ENCODE results near the gene HSPG2. TPM values are rescaled to one million over a fixed set of nuclear protein-coding genes. Genes with fewer than 3 reads are reported as not detected.

HSPG2 gene
- total and polyA plus RNA-seq, 9 of the 15 experiments (the other 6 are each of a cell fraction or from before 2014, with no cell fraction given): 0.14 to 160 (median 15.7) TPM

DNA sequence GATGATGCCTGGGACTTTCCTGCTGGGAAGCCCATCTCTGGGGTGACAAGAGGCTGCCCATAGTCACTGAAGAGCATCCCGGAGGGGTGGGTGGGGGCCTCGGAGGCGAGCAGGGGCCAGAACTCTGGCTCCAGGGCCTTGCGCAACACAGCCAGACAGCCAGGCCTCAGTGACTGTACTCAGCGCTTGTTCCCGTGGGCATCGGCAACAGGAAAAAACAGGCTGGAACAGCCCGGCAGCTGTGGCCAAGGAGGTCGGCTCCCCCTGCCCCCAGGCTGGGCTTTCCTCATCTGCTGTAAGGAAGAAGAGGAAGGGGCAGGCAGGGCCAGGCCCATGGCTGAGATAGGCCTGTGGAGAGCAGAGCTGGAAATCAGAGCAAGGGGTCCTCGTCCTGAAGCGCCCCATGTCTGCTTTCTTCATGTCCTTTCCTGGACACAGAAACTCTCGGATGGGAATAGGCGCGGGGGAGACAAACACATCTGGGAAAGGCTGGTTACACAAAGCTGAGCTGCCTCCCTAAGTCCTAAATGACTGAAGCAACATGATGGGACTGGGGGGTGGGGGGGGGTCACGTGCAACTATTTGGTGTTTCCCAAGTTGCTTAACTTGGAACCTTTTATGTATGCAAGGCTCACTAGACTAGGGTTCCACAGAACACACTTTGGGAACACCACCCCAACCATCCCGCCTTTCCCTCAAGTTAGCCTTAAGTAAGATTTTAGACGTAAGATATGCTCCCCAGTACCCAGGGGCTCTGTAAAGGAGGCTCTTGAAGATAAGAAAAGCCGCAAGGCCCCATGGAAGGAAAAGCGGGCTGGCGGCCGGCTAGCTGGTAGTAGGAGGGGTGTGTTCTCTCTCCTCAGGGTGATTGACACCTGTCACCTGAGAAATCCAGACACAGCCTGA lies 30.7 kb downstream of the HSPG2 start (continued):
- TF ChIP-seq, protein P1, sequence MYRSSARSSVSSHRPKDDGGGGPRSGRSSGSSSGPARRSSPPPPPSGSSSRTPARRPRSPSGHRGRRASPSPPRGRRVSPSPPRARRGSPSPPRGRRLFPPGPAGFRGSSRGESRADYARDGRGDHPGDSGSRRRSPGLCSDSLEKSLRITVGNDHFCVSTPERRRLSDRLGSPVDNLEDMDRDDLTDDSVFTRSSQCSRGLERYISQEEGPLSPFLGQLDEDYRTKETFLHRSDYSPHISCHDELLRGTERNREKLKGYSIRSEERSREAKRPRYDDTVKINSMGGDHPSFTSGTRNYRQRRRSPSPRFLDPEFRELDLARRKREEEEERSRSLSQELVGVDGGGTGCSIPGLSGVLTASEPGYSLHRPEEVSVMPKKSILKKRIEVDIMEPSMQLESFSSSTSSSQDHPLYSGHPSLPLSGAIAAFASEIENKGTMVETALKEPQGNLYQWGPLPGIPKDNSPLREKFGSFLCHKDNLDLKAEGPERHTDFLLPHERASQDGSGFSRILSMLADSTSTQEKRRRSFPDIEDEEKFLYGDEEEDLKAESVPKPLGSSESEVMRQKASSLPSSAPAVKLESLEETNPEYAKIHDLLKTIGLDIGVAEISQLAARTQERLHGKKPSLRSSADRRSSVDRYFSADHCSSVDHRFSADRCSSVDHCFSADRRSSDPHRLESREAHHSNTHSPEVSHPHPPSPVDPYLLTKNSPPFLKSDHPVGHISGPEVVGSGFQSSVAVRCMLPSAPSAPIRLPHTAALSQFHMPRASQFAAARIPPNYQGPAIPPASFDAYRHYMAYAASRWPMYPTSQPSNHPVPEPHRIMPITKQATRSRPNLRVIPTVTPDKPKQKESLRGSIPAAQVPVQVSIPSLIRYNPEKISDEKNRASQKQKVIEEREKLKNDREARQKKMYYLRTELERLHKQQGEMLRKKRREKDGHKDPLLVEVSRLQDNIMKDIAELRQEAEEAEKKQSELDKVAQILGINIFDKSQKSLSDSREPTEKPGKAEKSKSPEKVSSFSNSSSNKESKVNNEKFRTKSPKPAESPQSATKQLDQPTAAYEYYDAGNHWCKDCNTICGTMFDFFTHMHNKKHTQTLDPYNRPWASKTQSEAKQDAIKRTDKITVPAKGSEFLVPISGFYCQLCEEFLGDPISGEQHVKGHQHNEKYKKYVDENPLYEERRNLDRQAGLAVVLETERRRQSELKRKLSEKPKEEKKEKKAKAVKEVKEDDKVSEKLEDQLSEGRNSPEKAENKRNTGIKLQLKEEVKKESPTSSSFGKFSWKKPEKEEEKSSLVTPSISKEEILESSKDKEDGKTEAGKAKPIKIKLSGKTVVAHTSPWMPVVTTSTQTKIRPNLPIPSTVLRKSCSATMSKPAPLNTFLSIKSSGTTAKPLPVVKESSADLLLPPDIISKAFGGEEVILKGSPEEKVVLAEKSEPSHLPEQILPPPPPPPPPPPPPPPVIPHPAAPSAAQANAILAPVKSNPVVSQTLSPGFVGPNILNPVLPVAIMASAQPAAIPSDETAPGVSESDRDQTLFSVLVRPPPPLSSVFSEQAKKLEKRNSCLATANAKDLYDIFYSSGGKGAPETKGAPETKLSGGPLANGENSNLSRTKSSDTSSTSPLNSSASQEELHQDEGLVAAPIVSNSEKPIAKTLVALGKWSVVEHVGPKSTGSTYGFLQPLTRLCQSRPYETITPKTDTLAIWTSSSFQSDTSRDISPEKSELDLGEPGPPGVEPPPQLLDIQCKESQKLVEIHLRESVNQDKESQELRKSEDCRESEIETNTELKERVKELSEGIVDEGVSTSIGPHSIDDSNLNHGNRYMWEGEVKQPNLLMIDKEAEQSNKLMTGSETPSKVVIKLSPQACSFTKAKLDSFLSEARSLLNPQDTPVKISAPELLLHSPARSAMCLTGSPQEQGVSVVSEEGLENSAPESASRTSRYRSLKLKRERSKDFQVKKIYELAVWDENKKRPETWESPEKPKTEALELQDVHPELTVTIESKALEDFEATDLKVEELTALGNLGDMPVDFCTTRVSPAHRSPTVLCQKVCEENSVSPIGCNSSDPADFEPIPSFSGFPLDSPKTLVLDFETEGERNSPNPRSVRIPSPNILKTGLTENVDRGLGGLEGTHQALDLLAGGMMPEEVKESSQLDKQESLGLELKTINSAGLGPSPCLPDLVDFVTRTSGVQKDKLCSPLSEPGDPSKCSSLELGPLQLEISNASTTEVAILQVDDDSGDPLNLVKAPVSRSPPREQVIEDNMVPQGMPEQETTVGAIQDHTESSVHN (IDR thresholded peaks at IDR 0.05; ENCODE audit: borderline replicate concordance in 1 of 2, low read depth in 1 of 2): no peak
- TF ChIP-seq TCFL5 (CRISPR knock-in tag; conservative IDR thresholded peaks at IDR 0.05) (no peak), ZNF253 (CRISPR knock-in tag; conservative IDR thresholded peaks at IDR 0.05) (no peak), ZNF41 (CRISPR knock-in tag; conservative IDR thresholded peaks at IDR 0.05) (0 out of 2 replicates have a peak, but pooled peaks have one; percentile 46), ZNF217 (CRISPR knock-in tag; IDR thresholded peaks at IDR 0.05) (no peak), SMARCE1 (IDR thresholded peaks at IDR 0.05) (peak; percentile 90), SNRNP70 (optimal IDR thresholded peaks at IDR 0.05; ENCODE audit: low read depth, low read length) (no peak), FOXK2 (conservative IDR thresholded peaks at IDR 0.05 in 1 of 2, IDR thresholded peaks at IDR 0.05 in 1 of 2; ENCODE audit: low read depth in 2 of 2) (0 out of 4 replicates have a peak, but pooled peaks have one; percentile 16 to 44), CREBBP (IDR thresholded peaks at IDR 0.05; ENCODE audit: low read depth, low read length) (no peak), PHB2 (IDR thresholded peaks at IDR 0.05; ENCODE audit: low read depth) (no peak)
- TF ChIP-seq, protein P2, sequence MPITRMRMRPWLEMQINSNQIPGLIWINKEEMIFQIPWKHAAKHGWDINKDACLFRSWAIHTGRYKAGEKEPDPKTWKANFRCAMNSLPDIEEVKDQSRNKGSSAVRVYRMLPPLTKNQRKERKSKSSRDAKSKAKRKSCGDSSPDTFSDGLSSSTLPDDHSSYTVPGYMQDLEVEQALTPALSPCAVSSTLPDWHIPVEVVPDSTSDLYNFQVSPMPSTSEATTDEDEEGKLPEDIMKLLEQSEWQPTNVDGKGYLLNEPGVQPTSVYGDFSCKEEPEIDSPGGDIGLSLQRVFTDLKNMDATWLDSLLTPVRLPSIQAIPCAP (CRISPR knock-in tag; IDR thresholded peaks at IDR 0.05; ENCODE audit: borderline replicate concordance): no peak
- TF ChIP-seq, protein P3, sequence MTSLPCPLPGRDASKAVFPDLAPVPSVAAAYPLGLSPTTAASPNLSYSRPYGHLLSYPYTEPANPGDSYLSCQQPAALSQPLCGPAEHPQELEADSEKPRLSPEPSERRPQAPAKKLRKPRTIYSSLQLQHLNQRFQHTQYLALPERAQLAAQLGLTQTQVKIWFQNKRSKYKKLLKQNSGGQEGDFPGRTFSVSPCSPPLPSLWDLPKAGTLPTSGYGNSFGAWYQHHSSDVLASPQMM (CRISPR knock-in tag; IDR thresholded peaks at IDR 0.05): no peak
- TF ChIP-seq, protein P4, sequence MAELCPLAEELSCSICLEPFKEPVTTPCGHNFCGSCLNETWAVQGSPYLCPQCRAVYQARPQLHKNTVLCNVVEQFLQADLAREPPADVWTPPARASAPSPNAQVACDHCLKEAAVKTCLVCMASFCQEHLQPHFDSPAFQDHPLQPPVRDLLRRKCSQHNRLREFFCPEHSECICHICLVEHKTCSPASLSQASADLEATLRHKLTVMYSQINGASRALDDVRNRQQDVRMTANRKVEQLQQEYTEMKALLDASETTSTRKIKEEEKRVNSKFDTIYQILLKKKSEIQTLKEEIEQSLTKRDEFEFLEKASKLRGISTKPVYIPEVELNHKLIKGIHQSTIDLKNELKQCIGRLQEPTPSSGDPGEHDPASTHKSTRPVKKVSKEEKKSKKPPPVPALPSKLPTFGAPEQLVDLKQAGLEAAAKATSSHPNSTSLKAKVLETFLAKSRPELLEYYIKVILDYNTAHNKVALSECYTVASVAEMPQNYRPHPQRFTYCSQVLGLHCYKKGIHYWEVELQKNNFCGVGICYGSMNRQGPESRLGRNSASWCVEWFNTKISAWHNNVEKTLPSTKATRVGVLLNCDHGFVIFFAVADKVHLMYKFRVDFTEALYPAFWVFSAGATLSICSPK (IDR thresholded peaks at IDR 0.05; ENCODE audit: borderline replicate concordance): 0 out of 2 replicates have a peak, but pooled peaks have one; percentile 64
- TF ChIP-seq, protein P5, sequence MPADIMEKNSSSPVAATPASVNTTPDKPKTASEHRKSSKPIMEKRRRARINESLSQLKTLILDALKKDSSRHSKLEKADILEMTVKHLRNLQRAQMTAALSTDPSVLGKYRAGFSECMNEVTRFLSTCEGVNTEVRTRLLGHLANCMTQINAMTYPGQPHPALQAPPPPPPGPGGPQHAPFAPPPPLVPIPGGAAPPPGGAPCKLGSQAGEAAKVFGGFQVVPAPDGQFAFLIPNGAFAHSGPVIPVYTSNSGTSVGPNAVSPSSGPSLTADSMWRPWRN (IDR thresholded peaks at IDR 0.05; ENCODE audit: low read depth): 0 out of 2 replicates have a peak, but pooled peaks have one; percentile 57
